ENCODE results near the gene MYO18A. TPM values are rescaled to one million over a fixed set of nuclear protein-coding genes. Genes with fewer than 3 reads are reported as not detected.

Gene MYO18A
- total and polyA plus RNA-seq, 10 of the 15 experiments (the other 5 are each of a cell fraction or from before 2014, with no cell fraction given) = 2.9 to 66.0 (median 24.5) TPM

DNA sequence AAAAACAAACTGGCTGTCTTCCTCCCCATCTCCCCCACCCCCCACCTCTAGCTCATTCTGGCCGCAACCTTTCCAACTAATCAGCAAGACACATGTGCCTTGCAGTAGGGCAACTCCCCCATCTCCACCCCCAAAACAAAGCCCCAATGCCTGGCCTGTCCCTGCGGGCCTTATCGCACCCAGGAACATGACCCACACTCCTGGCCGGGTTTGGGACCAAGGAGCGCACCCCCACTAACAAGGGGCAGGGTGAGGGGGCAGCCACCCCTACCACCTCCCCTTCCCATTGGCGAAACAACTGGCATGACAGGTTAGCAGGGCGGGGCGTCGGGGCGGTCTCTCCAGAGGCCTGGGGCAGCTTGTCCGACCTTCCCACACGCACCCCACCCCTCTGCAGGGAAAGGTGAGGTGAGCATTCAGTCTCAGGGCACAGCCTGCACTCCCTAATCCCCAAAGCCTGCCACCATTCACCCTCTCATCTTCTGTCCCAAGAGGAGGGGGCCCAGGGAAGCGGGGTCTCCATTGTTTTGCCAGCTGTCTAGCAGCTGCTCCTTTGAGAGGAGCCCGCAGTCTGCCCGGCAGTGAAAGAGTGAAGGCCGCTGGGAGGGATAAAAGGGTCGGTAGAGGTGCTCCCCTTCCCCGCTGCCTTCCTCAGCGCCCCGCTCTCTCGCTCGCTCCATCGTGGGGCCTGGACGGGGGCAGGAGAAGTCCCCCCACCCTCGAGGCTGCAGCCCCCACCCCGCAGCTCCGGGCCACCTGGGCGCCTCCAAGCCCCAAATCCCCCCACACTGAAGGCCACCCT, 765 bp downstream of the MYO18A start (continued):
- TF ChIP-seq, protein P1, sequence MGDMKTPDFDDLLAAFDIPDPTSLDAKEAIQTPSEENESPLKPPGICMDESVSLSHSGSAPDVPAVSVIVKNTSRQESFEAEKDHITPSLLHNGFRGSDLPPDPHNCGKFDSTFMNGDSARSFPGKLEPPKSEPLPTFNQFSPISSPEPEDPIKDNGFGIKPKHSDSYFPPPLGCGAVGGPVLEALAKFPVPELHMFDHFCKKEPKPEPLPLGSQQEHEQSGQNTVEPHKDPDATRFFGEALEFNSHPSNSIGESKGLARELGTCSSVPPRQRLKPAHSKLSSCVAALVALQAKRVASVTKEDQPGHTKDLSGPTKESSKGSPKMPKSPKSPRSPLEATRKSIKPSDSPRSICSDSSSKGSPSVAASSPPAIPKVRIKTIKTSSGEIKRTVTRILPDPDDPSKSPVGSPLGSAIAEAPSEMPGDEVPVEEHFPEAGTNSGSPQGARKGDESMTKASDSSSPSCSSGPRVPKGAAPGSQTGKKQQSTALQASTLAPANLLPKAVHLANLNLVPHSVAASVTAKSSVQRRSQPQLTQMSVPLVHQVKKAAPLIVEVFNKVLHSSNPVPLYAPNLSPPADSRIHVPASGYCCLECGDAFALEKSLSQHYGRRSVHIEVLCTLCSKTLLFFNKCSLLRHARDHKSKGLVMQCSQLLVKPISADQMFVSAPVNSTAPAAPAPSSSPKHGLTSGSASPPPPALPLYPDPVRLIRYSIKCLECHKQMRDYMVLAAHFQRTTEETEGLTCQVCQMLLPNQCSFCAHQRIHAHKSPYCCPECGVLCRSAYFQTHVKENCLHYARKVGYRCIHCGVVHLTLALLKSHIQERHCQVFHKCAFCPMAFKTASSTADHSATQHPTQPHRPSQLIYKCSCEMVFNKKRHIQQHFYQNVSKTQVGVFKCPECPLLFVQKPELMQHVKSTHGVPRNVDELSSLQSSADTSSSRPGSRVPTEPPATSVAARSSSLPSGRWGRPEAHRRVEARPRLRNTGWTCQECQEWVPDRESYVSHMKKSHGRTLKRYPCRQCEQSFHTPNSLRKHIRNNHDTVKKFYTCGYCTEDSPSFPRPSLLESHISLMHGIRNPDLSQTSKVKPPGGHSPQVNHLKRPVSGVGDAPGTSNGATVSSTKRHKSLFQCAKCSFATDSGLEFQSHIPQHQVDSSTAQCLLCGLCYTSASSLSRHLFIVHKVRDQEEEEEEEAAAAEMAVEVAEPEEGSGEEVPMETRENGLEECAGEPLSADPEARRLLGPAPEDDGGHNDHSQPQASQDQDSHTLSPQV (IDR thresholded peaks at IDR 0.05) = no peak

DNA sequence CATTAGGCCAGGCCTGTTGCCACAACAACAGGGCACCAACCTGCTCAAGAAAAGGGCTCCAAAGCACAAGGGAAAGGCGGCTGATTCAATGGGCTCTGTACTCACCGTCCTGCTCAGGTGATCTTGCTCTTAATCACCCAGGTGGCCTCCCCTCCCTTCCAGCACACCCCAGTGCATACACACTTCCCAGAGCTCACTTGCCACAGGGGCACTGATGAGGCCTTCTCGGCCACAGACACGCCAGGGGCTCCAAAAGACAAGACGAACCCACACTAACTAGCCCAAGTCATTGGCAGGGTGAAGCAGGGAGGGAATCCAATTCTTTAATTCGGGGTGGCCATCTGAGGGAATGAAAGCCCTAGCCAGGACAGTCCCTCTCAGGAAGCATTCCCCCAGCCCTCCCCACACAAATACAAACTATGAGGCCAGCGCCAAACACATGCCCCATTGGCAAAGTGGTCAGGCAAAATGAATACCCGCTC, 1.4 kb downstream of the MYO18A start:
- 65% methylated on average over 8 of the region's 8 CpGs for WGBS (ENCODE audit: insufficient coverage, insufficient replicate concordance, low lambda C conversion rate, missing lambda C conversion rate)
- H3K79me2 ChIP-seq (ENCODE audit: control insufficient read depth, insufficient read depth, low read length) = peaks cover 3% of the 10 kb centered on the region; the same call in 1 of the 2 replicates
- H3K9me3 ChIP-seq (replicated peaks; ENCODE audit: control insufficient read depth, insufficient read depth, low read length) = no peaks in the 10 kb centered on the region
- DNase-seq (ENCODE audit: low read depth, low spot score) (no peak), FAIRE-seq (no peak), ATAC-seq (no peak)
- H3K4me3 ChIP-seq = no peak overlapping the region
- no peak overlapping the region for H3K27ac ChIP-seq (ENCODE audit: control insufficient read depth, insufficient read depth)
- POLR2A ChIA-PET = interaction anchor here (0.6 to 3.1 kb wide), 7 partner anchors 28 to 115 kb away, joined by 3 to 54 read pairs (median 4); partner anchors contain the start of gene NUFIP2
- no peaks in the 10 kb centered on the region for H3K27me3 ChIP-seq (replicated peaks in 1 of 2; ENCODE audit: control insufficient read depth in 2 of 2, insufficient read depth in 2 of 2, low read length in 1 of 2)
- TSS peak; percentile 65 for BruUV-seq (replicated peaks)
- RAD21 ChIA-PET (ENCODE audit: unreplicated experiment) = interaction anchor here (1.8 to 10.4 kb wide), 3 partner anchors 30 to 55 kb away, joined by 8 to 207 read pairs (median 29); no protein-coding TSS in a partner anchor
- no peak overlapping the region for H3K9ac ChIP-seq (ENCODE audit: control insufficient read depth, insufficient read depth, low read length)
- H3K4me2 ChIP-seq (ENCODE audit: control insufficient read depth, insufficient read depth) = no peak overlapping the region
- CTCF ChIA-PET = interaction anchor here (0.7 to 12.9 kb wide), 8 partner anchors 13 to 112 kb away, joined by 3 to 260 read pairs (median 8); no protein-coding TSS in a partner anchor
- no peaks in the 10 kb centered on the region for H4K20me1 ChIP-seq (ENCODE audit: control insufficient read depth, insufficient read depth)
- peaks cover 17% of the 10 kb centered on the region for H3K4me1 ChIP-seq (ENCODE audit: control insufficient read depth, insufficient read depth, low read length)
- H3K36me3 ChIP-seq (ENCODE audit: control insufficient read depth in 2 of 2, insufficient read depth in 2 of 2, low read length in 1 of 2) = no peaks in the 10 kb centered on the region
- H2AFZ ChIP-seq (ENCODE audit: control insufficient read depth, low read depth, low read length) = no peak overlapping the region
- intact Hi-C loops (cut with micrococcal nuclease; ENCODE audit: unreplicated experiment) (no loop called here), in situ Hi-C loops (cut with MboI) (no loop called here)
- SMC1A ChIA-PET (ENCODE audit: uncharacterized antibody, unreplicated experiment) = interaction anchor here (0.6 to 9.2 kb wide), 3 partner anchors 32 to 730 kb away, joined by 3 to 158 read pairs (median 9); no protein-coding TSS in a partner anchor
- TF ChIP-seq, protein P2, sequence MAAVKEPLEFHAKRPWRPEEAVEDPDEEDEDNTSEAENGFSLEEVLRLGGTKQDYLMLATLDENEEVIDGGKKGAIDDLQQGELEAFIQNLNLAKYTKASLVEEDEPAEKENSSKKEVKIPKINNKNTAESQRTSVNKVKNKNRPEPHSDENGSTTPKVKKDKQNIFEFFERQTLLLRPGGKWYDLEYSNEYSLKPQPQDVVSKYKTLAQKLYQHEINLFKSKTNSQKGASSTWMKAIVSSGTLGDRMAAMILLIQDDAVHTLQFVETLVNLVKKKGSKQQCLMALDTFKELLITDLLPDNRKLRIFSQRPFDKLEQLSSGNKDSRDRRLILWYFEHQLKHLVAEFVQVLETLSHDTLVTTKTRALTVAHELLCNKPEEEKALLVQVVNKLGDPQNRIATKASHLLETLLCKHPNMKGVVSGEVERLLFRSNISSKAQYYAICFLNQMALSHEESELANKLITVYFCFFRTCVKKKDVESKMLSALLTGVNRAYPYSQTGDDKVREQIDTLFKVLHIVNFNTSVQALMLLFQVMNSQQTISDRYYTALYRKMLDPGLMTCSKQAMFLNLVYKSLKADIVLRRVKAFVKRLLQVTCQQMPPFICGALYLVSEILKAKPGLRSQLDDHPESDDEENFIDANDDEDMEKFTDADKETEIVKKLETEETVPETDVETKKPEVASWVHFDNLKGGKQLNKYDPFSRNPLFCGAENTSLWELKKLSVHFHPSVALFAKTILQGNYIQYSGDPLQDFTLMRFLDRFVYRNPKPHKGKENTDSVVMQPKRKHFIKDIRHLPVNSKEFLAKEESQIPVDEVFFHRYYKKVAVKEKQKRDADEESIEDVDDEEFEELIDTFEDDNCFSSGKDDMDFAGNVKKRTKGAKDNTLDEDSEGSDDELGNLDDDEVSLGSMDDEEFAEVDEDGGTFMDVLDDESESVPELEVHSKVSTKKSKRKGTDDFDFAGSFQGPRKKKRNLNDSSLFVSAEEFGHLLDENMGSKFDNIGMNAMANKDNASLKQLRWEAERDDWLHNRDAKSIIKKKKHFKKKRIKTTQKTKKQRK (IDR thresholded peaks at IDR 0.05; ENCODE audit: low read depth, low read length) = no peak
- TF ChIP-seq MTA2 (IDR thresholded peaks at IDR 0.05; ENCODE audit: low read depth) = no peak
- TF ChIP-seq, protein P3, sequence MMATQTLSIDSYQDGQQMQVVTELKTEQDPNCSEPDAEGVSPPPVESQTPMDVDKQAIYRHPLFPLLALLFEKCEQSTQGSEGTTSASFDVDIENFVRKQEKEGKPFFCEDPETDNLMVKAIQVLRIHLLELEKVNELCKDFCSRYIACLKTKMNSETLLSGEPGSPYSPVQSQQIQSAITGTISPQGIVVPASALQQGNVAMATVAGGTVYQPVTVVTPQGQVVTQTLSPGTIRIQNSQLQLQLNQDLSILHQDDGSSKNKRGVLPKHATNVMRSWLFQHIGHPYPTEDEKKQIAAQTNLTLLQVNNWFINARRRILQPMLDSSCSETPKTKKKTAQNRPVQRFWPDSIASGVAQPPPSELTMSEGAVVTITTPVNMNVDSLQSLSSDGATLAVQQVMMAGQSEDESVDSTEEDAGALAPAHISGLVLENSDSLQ (IDR thresholded peaks at IDR 0.05) = no peak
- no peak for TF ChIP-seq LARP7 (IDR thresholded peaks at IDR 0.05)
- TF ChIP-seq NFYB (IDR thresholded peaks at IDR 0.05; ENCODE audit: insufficient read depth, low read depth, low read length) = no peak
- TF ChIP-seq, protein P4, sequence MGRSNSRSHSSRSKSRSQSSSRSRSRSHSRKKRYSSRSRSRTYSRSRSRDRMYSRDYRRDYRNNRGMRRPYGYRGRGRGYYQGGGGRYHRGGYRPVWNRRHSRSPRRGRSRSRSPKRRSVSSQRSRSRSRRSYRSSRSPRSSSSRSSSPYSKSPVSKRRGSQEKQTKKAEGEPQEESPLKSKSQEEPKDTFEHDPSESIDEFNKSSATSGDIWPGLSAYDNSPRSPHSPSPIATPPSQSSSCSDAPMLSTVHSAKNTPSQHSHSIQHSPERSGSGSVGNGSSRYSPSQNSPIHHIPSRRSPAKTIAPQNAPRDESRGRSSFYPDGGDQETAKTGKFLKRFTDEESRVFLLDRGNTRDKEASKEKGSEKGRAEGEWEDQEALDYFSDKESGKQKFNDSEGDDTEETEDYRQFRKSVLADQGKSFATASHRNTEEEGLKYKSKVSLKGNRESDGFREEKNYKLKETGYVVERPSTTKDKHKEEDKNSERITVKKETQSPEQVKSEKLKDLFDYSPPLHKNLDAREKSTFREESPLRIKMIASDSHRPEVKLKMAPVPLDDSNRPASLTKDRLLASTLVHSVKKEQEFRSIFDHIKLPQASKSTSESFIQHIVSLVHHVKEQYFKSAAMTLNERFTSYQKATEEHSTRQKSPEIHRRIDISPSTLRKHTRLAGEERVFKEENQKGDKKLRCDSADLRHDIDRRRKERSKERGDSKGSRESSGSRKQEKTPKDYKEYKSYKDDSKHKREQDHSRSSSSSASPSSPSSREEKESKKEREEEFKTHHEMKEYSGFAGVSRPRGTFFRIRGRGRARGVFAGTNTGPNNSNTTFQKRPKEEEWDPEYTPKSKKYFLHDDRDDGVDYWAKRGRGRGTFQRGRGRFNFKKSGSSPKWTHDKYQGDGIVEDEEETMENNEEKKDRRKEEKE (IDR thresholded peaks at IDR 0.05) = no peak
- TF ChIP-seq POLR2A (IDR thresholded peaks at IDR 0.05; ENCODE audit: low read depth, low read length) = no peak

Measured in GM12878 (cell line).